Measurements from ENCODE around the gene BST2. TPM values are rescaled to one million over a fixed set of nuclear protein-coding genes. Genes with fewer than 3 reads are reported as not detected.
"Not testable (repeated sequence)": the region's sequence is repeated elsewhere in the genome, so short reads cannot be mapped to it uniquely, and the experiment has no call there.

Gene BST2
- polyA plus RNA-seq, 3 donors: 115 to 149 (median 127) TPM

DNA sequence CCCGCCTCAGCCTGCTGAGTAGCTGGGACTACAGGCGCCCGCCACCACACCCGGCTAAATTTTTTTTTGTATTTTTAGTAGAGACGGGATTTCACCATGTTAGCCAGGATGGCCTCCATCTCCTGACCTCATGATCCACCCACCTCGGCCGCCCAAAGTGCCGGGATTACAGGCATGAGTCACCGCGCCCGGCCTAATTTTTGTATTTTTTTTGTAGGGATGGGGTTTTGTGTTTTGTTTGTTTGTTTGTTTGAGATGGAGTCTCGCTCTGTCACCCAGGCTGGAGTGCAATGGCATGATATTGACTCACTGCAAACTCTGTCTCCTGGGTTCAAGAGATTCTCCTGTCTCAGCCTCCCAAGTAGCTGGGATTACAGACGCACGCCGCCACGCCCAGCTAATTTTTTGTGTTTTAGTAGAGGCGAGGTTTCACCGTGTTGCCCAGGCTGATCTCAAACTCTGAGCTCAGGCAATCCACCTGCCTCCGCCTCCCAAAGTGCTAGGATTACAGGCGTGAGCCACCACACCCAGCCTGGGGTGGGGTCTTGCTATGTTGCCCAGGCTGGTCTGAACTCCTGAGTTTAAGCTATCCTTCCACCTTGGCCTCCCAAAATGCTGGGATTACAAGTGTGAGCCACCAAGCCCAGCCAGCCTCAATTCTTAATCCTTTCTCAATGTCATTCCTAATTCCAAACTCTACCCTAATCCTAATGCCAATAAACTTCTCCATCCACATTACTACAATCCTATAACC lies 41.4 kb downstream of the BST2 start:
- DNase-seq (ENCODE audit: extremely low read depth in 1 of 11, low read depth in 9 of 11, low spot score in 4 of 11): not testable (repeated sequence)

DNA sequence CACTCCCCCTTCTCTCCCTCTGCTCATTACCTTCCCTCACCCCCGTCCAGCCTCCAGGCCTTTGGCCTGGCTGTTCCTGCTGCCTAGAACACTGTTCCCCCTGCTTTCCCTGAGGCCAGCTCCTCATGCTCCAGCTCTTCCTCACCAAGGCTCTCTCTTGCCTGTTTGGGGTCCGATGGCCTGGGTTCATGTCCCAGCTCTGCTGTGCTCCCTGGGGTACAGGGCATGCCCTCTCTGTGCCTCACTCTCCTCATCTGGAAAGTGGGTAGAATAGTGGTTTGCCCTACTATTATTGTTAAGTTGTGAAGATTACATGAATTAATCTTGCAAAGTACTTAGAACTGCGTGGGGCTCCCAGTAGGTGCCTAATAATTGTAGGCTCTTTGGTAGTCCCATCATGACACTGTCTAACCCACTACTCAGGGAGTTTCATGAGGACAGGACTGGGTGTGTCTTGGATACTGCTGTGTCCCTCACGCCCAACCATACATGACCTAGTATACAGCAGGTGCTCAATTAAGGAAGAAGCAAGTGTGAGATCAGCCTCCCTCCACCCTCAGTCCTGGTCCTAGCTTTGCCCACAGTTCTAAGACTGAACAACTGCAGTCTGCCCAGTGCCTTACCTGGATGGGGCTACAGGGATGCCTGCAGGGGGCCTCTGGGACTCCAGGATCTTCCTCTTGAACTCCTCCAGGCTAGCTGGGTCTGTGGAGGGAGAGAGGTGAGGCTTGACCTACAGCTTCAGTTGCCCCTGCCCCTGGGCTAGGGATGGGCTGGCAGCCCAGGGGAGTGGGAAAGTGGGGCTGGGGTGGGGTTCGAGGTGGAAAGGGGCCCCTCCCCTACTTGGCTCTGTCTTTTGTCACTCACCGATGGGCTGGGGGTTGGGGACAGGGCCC lies 45.3 kb downstream of the BST2 start:
- DNase-seq (ENCODE audit: extremely low read depth in 1 of 11, low read depth in 9 of 11, low spot score in 4 of 11): no peak

DNA sequence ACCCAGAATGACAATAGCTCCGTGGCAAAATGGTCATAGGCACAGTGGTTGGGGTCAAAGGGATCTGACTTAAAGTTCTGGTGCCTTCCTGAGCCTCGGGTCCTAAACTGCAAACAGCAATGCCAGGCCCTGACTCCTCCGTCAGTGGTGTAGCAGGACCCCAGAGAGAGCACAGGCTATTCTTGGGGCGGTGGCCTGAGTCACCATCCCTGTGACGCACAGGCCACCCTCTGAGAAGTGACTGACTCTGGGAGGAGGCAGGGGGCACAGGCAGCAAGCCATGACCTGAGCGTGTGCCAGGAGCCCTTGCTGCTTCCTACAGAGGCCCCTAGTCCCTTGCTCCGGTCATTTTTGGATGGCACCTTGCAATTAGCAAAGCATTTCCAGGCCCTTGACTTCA lies 47.0 kb downstream of the BST2 start:
- no peak for DNase-seq (ENCODE audit: extremely low read depth in 1 of 11, low read depth in 9 of 11, low spot score in 4 of 11)

DNA sequence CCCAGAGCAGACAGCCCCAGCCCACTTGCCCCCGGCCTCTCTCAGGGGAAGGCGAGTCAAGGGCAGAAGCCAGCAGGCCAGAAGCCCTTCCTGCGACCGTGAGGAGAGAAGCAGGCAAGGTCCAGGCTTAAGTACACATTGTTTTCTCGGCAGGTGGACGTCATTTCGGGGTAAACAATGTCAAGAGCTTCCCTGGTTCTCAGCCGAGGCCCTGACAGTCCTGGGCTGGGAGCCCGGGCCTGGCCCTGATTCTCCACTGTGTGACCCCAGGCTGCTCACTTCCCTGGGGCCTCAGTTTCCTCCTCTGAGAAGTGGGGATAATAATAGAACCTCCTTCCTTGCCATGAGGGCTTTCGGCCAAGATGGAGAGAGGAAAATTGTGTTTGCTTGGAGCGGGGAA lies 47.7 kb downstream of the BST2 start:
- no peak for DNase-seq (ENCODE audit: extremely low read depth in 1 of 11, low read depth in 9 of 11, low spot score in 4 of 11)

DNA sequence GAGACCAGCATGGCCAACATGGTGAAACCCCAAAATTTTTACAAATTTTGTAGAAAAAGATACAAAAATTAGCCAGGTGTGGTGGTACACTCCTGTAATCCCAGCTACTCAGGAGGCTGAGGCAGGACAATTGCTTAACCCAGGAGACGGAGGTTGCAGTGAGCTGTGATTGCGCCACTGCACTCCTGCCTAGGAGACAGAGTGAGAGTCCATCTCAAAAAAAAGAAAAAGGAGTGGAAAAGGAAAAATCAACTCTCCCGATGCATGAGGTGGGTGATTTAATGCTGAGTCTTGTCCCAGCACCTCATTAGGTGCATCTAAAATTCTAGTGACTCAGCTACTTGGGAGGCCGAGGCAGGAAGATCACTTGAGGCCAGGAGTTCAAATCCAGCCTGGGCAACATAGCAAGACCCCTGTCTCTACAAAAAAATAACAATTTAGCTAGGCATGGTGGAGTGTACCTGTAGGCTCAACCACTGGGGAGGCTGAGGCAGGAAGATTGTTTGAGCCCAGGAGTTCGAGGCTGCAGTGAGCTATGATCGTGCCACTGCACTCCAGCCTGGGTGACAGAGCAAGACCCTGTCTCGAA lies 48.3 kb downstream of the BST2 start:
- DNase-seq (ENCODE audit: extremely low read depth in 1 of 11, low read depth in 9 of 11, low spot score in 4 of 11): no peak

DNA sequence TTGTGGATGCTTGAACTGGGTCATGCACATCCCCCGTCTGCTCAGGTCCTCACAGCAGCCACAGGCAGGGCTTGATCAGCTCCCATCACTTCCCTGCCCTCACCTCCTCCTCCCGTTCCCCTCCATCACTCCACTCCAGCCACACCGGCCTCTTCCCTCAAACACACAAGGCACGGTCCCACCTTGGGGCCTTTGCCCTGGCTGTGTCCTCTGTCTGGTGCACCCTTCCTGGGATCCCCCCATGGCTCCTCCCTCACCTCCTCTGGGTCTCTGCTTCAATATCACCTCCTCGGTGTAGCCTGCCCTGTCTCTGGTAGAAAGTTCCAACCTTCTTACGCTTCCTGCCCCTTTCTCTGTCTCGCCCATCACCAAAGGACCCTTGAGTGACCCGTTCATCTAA lies 52.0 kb downstream of the BST2 start:
- no peak for DNase-seq (ENCODE audit: extremely low read depth in 1 of 11, low read depth in 9 of 11, low spot score in 4 of 11)

Other genes with a start within 250 kb of the BST2 start
- gene USE1, start 190.3 kb downstream of the BST2 start, polyA plus RNA-seq (ENCODE audit: insufficient read length in 3 of 3): 10 to 100 TPM; 21.6 to 33.7 (median 30.9) TPM
- gene OCEL1, start 179.4 kb downstream of the BST2 start, polyA plus RNA-seq (ENCODE audit: insufficient read length in 3 of 3): 10 to 100 TPM; 17.5 to 21.2 (median 20.3) TPM
- 10 to 100 TPM; 31.5 to 59.9 (median 44.3) TPM for gene NR2F6, start 159.7 kb downstream of the BST2 start, polyA plus RNA-seq (ENCODE audit: insufficient read length in 3 of 3)
- gene USHBP1, start 140.9 kb downstream of the BST2 start, polyA plus RNA-seq (ENCODE audit: insufficient read length in 3 of 3): 1 to 10 TPM; 4.2 to 7.1 (median 6.5) TPM
- gene BABAM1, start 138.2 kb downstream of the BST2 start, polyA plus RNA-seq (ENCODE audit: insufficient read length in 3 of 3): 100 to 1,000 TPM in 2 of 3 donors, 10 to 100 TPM in 1; 97.0 to 111 (median 107) TPM
- gene ANKLE1, start 123.7 kb downstream of the BST2 start, polyA plus RNA-seq (ENCODE audit: insufficient read length in 3 of 3): 1 to 10 TPM in 2 of 3 donors, under 1 TPM in 1; 0.95 to 1.7 (median 1.0) TPM
- 10 to 100 TPM in 2 of 3 donors, 1 to 10 TPM in 1; 6.2 to 12.2 (median 11.5) TPM for gene ABHD8, start 102.2 kb downstream of the BST2 start, polyA plus RNA-seq (ENCODE audit: insufficient read length in 3 of 3)
- 10 to 100 TPM; 45.9 to 65.6 (median 57.3) TPM for gene MRPL34, start 99.8 kb downstream of the BST2 start, polyA plus RNA-seq (ENCODE audit: insufficient read length in 3 of 3)
- gene DDA1, start 96.1 kb downstream of the BST2 start, polyA plus RNA-seq (ENCODE audit: insufficient read length in 3 of 3): 10 to 100 TPM; 29.8 to 41.8 (median 40.2) TPM
- 10 to 100 TPM in 2 of 3 donors, 1 to 10 TPM in 1; 9.3 to 17.4 (median 13.9) TPM for gene ANO8, start 70.8 kb downstream of the BST2 start, polyA plus RNA-seq (ENCODE audit: insufficient read length in 3 of 3)
- 10 to 100 TPM; 17.7 to 28.5 (median 20.1) TPM for gene GTPBP3, start 68.1 kb downstream of the BST2 start, polyA plus RNA-seq (ENCODE audit: insufficient read length in 3 of 3)
- gene PLVAP, start 28.3 kb downstream of the BST2 start, polyA plus RNA-seq (ENCODE audit: insufficient read length in 3 of 3): 100 to 1,000 TPM; 142 to 223 (median 176) TPM
- 1 to 10 TPM; 2.3 to 7.1 (median 2.9) TPM for gene CCDC194, start 11.4 kb downstream of the BST2 start, polyA plus RNA-seq (ENCODE audit: insufficient read length in 3 of 3)
- 10 to 100 TPM; 49.5 to 73.2 (median 70.9) TPM for gene MVB12A, start 14.4 kb upstream of the BST2 start, polyA plus RNA-seq (ENCODE audit: insufficient read length in 3 of 3)
- gene TMEM221, start 43.0 kb upstream of the BST2 start, polyA plus RNA-seq (ENCODE audit: insufficient read length in 3 of 3): 1 to 10 TPM; 2.8 to 4.1 (median 3.3) TPM
- under 1 TPM in 2 of 3 donors, not detected in 1; 0.26 to 0.64 TPM for gene NXNL1, start 55.3 kb upstream of the BST2 start, polyA plus RNA-seq (ENCODE audit: insufficient read length in 3 of 3)
- 10 to 100 TPM; 12.0 to 22.2 (median 14.9) TPM for gene SLC27A1, start 64.9 kb upstream of the BST2 start, polyA plus RNA-seq (ENCODE audit: insufficient read length in 3 of 3)
- 10 to 100 TPM; 52.5 to 82.6 (median 73.5) TPM for gene PGLS, start 106.0 kb upstream of the BST2 start, polyA plus RNA-seq (ENCODE audit: insufficient read length in 3 of 3)
- 10 to 100 TPM; 44.8 to 58.0 (median 52.9) TPM for gene COLGALT1, start 150.0 kb upstream of the BST2 start, polyA plus RNA-seq (ENCODE audit: insufficient read length in 3 of 3)

Data from renal cortex interstitium (tissue), 11 donors.